HG02623 (cell line): Measurements from ENCODE around the gene GLRA2.

ENCODE experiments used
- ATAC-seq: cut with Tn5 transposase; IDR thresholded peaks from one replicate; pipeline ENCODE4 v1.9.1; 2021; ENCODE audit warnings: moderate library complexity; ENCODE audit not compliant: unreplicated experiment

The GLRA2 gene

GRCh38 chrX:14694611-14695010, 165.3 kb downstream of the GLRA2 start:
- ATAC-seq, result no peak

GRCh38 chrX:14697451-14697850, 168.1 kb downstream of the GLRA2 start:
- no peak for ATAC-seq

- no peak for ATAC-seq
Observed at GRCh38 chrX:14698790-14699189, 169.5 kb downstream of the GLRA2 start.

DNA sequence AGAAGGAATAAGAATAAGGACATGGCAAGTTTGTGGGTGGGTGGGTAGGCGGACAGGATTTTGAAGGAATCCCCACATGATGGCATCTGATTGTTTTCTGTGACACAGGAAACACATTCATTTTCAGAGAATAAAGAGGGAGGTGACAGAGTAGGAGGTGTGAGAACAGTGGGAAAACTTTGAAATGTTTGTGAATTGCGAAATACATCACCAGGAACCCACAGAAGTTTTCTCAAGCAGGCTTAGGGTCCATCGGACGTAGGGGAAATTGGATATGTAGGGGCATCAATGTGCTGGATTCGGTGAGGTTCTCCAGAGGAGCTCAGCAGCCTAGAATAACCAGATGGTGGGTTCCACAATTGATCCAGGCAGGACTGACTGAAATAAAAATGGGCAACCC, 171.6 kb downstream of the GLRA2 start:
- ATAC-seq, result no peak

DNA sequence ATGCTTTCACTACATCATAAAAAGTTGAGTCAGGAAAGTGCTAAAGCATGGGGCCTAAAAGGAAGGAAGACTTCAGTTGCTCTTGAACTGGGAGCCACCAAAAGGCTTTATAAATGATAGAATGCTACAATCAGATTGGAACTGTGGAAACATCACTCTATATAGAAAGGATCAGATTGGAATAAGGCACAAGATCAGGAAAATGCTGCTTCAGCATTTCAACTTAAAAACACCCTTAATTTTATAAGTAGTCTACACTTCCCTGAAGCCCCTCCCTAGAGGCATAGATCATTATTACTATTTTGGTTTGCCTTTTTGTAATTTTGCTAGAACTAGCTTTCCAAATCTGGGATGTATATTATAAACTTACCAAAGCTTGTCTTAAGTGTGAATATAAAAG, 172.8 kb downstream of the GLRA2 start:
- no peak for ATAC-seq

DNA sequence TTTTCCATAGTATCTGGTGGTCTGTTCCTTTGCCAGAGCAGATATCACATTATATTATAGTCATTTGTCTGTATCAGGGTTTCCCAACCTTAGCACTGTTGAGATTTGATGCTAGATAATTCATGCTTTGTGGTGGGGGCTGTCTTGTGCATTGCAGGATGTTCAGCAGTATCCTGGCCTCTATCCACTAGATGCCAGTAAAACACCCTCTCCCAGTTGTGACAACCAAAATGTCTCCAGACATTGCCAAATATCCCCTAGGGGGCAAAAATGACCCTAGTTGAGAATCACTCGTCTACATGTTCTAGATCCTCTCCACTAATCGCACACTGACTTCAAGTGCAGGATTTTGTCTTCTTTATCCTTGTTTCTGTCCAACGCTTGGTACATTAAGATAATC, 182.8 kb downstream of the GLRA2 start:
- ATAC-seq, result no peak

- ATAC-seq, result no peak
Observed at GRCh38 chrX:14717949-14718348, 188.6 kb downstream of the GLRA2 start.

DNA sequence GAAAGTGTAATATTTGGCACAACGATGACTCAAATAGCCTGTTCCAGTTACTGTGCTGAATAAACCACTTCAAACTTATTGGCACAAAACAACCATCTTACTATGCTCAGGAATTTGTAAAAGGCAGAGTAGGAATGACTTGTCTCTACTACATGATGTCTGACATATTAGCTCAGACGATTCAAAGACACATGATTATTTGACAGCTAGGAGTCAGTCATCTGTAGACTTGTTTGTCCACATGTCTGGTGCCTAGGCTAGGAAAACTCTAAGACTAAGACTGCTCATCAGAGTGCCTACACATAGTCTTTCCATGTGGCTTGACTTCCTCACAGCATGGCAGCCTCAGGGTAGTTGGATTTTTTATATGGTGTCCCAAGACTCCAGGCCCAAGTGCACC, 189.1 kb downstream of the GLRA2 start:
- no peak for ATAC-seq

GRCh38 chrX:14729058-14729457, 199.7 kb downstream of the GLRA2 start:
- ATAC-seq, result no peak

- ATAC-seq, result no peak
Observed at GRCh38 chrX:14738643-14739042, 209.3 kb downstream of the GLRA2 start.

GRCh38 chrX:14753441-14753840, 224.1 kb downstream of the GLRA2 start:
- no peak for ATAC-seq

DNA sequence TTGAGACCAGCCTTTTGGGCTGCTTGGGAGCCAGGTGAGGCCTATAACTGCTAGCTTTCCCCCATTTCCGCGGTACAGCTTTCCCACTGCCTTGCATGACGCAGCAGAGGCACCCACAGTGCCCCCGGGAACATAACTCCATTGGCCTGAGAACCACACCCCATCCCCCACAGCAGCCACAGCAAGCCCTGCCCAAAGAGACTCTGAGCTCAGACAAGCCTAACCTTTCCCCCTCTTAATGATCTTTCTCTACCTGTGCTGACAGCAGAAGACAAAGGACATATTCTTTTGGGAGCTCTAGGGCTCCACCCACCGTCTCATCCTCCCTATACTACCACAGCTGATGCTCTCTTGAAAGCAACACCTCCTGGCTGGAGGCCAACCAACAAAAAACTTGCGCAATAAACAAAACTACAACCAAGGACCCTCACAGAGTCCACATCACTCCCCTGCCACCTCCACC, 228.7 kb downstream of the GLRA2 start:
- ATAC-seq, result no peak

GRCh38 chrX:14775416-14775815, 246.1 kb downstream of the GLRA2 start:
- ATAC-seq, result no peak

DNA sequence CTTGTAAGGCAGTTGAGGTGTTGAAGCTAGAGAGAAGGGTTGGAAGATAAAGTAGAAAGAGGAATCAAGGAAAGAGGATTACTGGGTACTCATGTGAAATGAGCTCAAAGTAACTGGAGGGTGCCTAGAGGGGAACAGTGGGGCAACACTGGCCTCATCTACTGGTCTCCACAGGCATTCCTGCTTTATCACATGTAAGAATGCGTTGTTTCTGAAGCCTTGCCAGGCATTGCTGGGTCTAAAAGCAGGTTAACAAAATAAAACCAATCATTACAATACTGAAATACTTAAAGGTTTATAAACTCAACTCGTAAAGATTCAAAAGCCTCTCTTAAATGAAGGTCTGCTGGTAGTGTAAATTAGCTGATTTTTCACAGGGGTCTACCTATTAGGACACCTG, 247.6 kb downstream of the GLRA2 start:
- no peak for ATAC-seq

DNA sequence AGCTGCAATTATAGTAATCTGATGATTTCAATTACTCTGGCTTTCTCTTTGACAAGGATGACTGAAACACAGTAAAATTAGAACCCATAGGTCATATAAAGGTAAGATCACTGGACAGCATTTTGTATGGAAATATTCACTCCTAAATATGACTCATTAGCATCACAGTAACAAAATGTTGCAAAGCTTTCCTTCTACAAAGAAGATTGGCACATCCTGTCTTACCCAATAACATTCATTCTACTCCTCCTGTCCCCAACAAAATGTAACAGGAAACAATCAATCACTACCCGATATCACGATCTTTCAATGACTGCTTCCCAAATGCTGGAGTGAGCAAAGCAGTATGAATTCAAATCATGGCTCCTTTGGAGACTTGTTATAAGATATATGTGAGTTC, 248.2 kb downstream of the GLRA2 start:
- ATAC-seq, result no peak

- no peak for ATAC-seq
Observed at GRCh38 chrX:14779580-14779979, 250.2 kb downstream of the GLRA2 start.
